Measurements from ENCODE around the gene PTER. TPM values are rescaled to one million over a fixed set of nuclear protein-coding genes. Genes with fewer than 3 reads are reported as not detected.
A peak's percentile ranks its signal among the peaks of the same experiment; 100 is the strongest.

Gene PTER
- total and polyA plus RNA-seq, 2 experiments from 2014 or later = 8.6 to 21.6 TPM

GRCh38 chr10:16518822-16519221 lies 82.0 kb downstream of the PTER start:
- Histone ChIP-seq H2AFZ (no peak overlapping the region), H3K9me2 (replicated peaks; ENCODE audit: insufficient read depth) (no peaks in the 10 kb centered on the region), H3K36me3 (replicated peaks; ENCODE audit: insufficient read depth, low read depth) (no peaks in the 10 kb centered on the region), H3K4me2 (no peak overlapping the region), H3K79me2 (no peaks in the 10 kb centered on the region), H3K27me3 (peaks cover 66% of the 10 kb centered on the region), H3K4me1 (ENCODE audit: insufficient read depth) (peaks cover 12% of the 10 kb centered on the region), H3K9me3 (ENCODE audit: low read depth) (no peaks in the 10 kb centered on the region), H3K4me3 (no peak overlapping the region), H4K20me1 (ENCODE audit: insufficient read depth, poor library complexity, severe bottlenecking) (no peaks in the 10 kb centered on the region), H3K27ac (no peak overlapping the region)
- WGBS (ENCODE audit: low lambda C conversion rate, missing lambda C conversion rate) = 70% methylated on average over 4 of the region's 4 CpGs
- DNase-seq (ENCODE audit: low spot score) = no peak
- no peak for TF ChIP-seq EZH2phosphoT487 (IDR thresholded peaks at IDR 0.05; ENCODE audit: low read depth, severe bottlenecking, unreplicated experiment)
- TF ChIP-seq EZH2 (IDR thresholded peaks at IDR 0.05; ENCODE audit: borderline replicate concordance) = no peak
- TF ChIP-seq, protein P1, sequence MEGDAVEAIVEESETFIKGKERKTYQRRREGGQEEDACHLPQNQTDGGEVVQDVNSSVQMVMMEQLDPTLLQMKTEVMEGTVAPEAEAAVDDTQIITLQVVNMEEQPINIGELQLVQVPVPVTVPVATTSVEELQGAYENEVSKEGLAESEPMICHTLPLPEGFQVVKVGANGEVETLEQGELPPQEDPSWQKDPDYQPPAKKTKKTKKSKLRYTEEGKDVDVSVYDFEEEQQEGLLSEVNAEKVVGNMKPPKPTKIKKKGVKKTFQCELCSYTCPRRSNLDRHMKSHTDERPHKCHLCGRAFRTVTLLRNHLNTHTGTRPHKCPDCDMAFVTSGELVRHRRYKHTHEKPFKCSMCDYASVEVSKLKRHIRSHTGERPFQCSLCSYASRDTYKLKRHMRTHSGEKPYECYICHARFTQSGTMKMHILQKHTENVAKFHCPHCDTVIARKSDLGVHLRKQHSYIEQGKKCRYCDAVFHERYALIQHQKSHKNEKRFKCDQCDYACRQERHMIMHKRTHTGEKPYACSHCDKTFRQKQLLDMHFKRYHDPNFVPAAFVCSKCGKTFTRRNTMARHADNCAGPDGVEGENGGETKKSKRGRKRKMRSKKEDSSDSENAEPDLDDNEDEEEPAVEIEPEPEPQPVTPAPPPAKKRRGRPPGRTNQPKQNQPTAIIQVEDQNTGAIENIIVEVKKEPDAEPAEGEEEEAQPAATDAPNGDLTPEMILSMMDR (IDR thresholded peaks at IDR 0.05; ENCODE audit: poor library complexity) = peak; percentile 29

GRCh38 chr10:16519250-16519907 lies 82.6 kb downstream of the PTER start:
- Histone ChIP-seq H3K27me3 (peaks cover 71% of the 10 kb centered on the region), H3K9me3 (ENCODE audit: low read depth) (no peaks in the 10 kb centered on the region), H3K79me2 (no peaks in the 10 kb centered on the region), H2AFZ (no peak overlapping the region), H4K20me1 (ENCODE audit: insufficient read depth, poor library complexity, severe bottlenecking) (no peaks in the 10 kb centered on the region), H3K4me2 (peak overlapping the region; percentile 99), H3K4me3 (no peak overlapping the region), H3K36me3 (replicated peaks; ENCODE audit: insufficient read depth, low read depth) (no peaks in the 10 kb centered on the region), H3K27ac (no peak overlapping the region), H3K4me1 (ENCODE audit: insufficient read depth) (peaks cover 12% of the 10 kb centered on the region), H3K9me2 (replicated peaks; ENCODE audit: insufficient read depth) (no peaks in the 10 kb centered on the region)
- no peak for TF ChIP-seq EZH2phosphoT487 (IDR thresholded peaks at IDR 0.05; ENCODE audit: low read depth, severe bottlenecking, unreplicated experiment)
- TF ChIP-seq EZH2 (IDR thresholded peaks at IDR 0.05; ENCODE audit: borderline replicate concordance) = peak; percentile 59
- TF ChIP-seq, protein P1 (IDR thresholded peaks at IDR 0.05; ENCODE audit: poor library complexity) = no peak
- DNase-seq (ENCODE audit: low spot score) = no peak
- WGBS (ENCODE audit: low lambda C conversion rate, missing lambda C conversion rate) = 32% methylated on average over 31 of the region's 31 CpGs

- peaks cover 12% of the 10 kb centered on the region for H3K4me1 ChIP-seq (ENCODE audit: insufficient read depth)
- peak overlapping the region; percentile 83 for H3K4me3 ChIP-seq
- peaks cover 79% of the 10 kb centered on the region for H3K27me3 ChIP-seq
- H3K4me2 ChIP-seq = peak overlapping the region; percentile 99
- H3K79me2 ChIP-seq = no peaks in the 10 kb centered on the region
- no peaks in the 10 kb centered on the region for H3K36me3 ChIP-seq (replicated peaks; ENCODE audit: insufficient read depth, low read depth)
- no peak overlapping the region for H2AFZ ChIP-seq
- no peaks in the 10 kb centered on the region for H4K20me1 ChIP-seq (ENCODE audit: insufficient read depth, poor library complexity, severe bottlenecking)
- peak; percentile 8 for DNase-seq (ENCODE audit: low spot score)
- TF ChIP-seq EZH2phosphoT487 (IDR thresholded peaks at IDR 0.05; ENCODE audit: low read depth, severe bottlenecking, unreplicated experiment) (no peak), EZH2 (IDR thresholded peaks at IDR 0.05; ENCODE audit: borderline replicate concordance) (peak; percentile 83)
- H3K9me2 ChIP-seq (replicated peaks; ENCODE audit: insufficient read depth) = no peaks in the 10 kb centered on the region
- 3% methylated on average over 79 of the region's 104 CpGs for WGBS (ENCODE audit: low lambda C conversion rate, missing lambda C conversion rate)
- no peak overlapping the region for H3K27ac ChIP-seq
- H3K9me3 ChIP-seq (ENCODE audit: low read depth) = no peaks in the 10 kb centered on the region
These were observed 83.4 kb downstream of the PTER start for GRCh38 chr10:16519908-16520861.

Measured in hepatocyte (in vitro differentiated cells).